ENCODE data around the gene SPSB1. TPM values are rescaled to one million over a fixed set of nuclear protein-coding genes. Genes with fewer than 3 reads are reported as not detected.

The SPSB1 gene
- total RNA-seq, 1 experiment from 2014 or later: 4.3 TPM

- H3K4me1 Mint-ChIP-seq: peaks cover 10% of the 10 kb centered on the region
- no peak overlapping the region for H3K4me3 Mint-ChIP-seq
- H3K36me3 Mint-ChIP-seq: no peaks in the 10 kb centered on the region
- no peak for ATAC-seq
- no peaks in the 10 kb centered on the region for H3K9me3 Mint-ChIP-seq
- no peaks in the 10 kb centered on the region for H3K27me3 Mint-ChIP-seq (ENCODE audit: low read depth)
- POLR2A ChIA-PET: no interaction called here
- DNase-seq (ENCODE audit: low spot score): no peak
- TF ChIP-seq SP1 (CRISPR knock-in tag; conservative IDR thresholded peaks at IDR 0.05) (no peak), EMX1 (CRISPR knock-in tag; IDR thresholded peaks at IDR 0.05) (no peak), TP53 (CRISPR knock-in tag; IDR thresholded peaks at IDR 0.05) (no peak)
- H3K27ac Mint-ChIP-seq: peak overlapping the region; percentile 41
- CTCF ChIA-PET: interaction anchor here (1.0 to 1.7 kb wide), 3 partner anchors 10 to 176 kb away, joined by 3 read pairs; no protein-coding TSS in a partner anchor
Observed at GRCh38 chr1:9314711-9315379, 22.2 kb downstream of the SPSB1 start.

GRCh38 chr1:9315411-9316079 is 22.9 kb downstream of the SPSB1 start:
- Mint-ChIP-seq H3K27ac (peak overlapping the region; percentile 50), H3K4me1 (peaks cover 17% of the 10 kb centered on the region), H3K4me3 (no peak overlapping the region), H3K9me3 (no peaks in the 10 kb centered on the region), H3K27me3 (ENCODE audit: low read depth) (no peaks in the 10 kb centered on the region), H3K36me3 (no peaks in the 10 kb centered on the region)
- ChIA-PET CTCF (interaction anchor here (1.7 kb wide), 1 partner anchor 49 kb away, joined by 3 read pairs; no protein-coding TSS in a partner anchor), POLR2A (no interaction called here)
- no peak for DNase-seq (ENCODE audit: low spot score)
- ATAC-seq: no peak
- TF ChIP-seq ZNF512 (CRISPR knock-in tag; IDR thresholded peaks at IDR 0.05; ENCODE audit: borderline replicate concordance) (no peak), USF2 (CRISPR knock-in tag; IDR thresholded peaks at IDR 0.05) (peak; percentile 36; the same call in 1 of the 2 replicates)

- ATAC-seq (no peak), DNase-seq (ENCODE audit: low spot score) (no peak)
- Mint-ChIP-seq H3K36me3 (no peaks in the 10 kb centered on the region), H3K27me3 (ENCODE audit: low read depth) (no peaks in the 10 kb centered on the region), H3K4me3 (no peak overlapping the region), H3K4me1 (peaks cover 22% of the 10 kb centered on the region), H3K9me3 (no peaks in the 10 kb centered on the region), H3K27ac (no peak overlapping the region)
- ChIA-PET CTCF (no interaction called here), POLR2A (no interaction called here)
- TF ChIP-seq ZMAT4 (CRISPR knock-in tag; IDR thresholded peaks at IDR 0.05) (no peak), ZNF423 (CRISPR knock-in tag; IDR thresholded peaks at IDR 0.05) (no peak), PREB (CRISPR knock-in tag; IDR thresholded peaks at IDR 0.05; ENCODE audit: borderline replicate concordance) (no peak), MAX (CRISPR knock-in tag; IDR thresholded peaks at IDR 0.05) (no peak), ZBTB43 (CRISPR knock-in tag; IDR thresholded peaks at IDR 0.05) (no peak), HMGXB4 (CRISPR knock-in tag; IDR thresholded peaks at IDR 0.05) (no peak), E2F5 (CRISPR knock-in tag; IDR thresholded peaks at IDR 0.05) (no peak), TP53 (CRISPR knock-in tag; IDR thresholded peaks at IDR 0.05) (no peak), GTF2I (CRISPR knock-in tag; conservative IDR thresholded peaks at IDR 0.05) (no peak), PRDM15 (CRISPR knock-in tag; IDR thresholded peaks at IDR 0.05) (no peak), NFATC4 (CRISPR knock-in tag; IDR thresholded peaks at IDR 0.05) (no peak)
Observed at GRCh38 chr1:9316080-9316444, 23.4 kb downstream of the SPSB1 start.
